Ishikawa (cell line): ENCODE results near the gene DEAF1.

Experiments
- CEBPB ChIP-seq: IDR thresholded peaks from 2 replicates; pipeline ENCODE4 v1.6.1; 2012
- CREB1 ChIP-seq: IDR thresholded peaks from 2 replicates; pipeline ENCODE4 v1.6.1; 2012; ENCODE audit warnings: low read depth
- EGR1 ChIP-seq: IDR thresholded peaks from 2 replicates; pipeline ENCODE4 v1.6.1; 2012
- EP300 ChIP-seq: IDR thresholded peaks from 2 replicates; pipeline ENCODE4 v1.6.1; 2012; ENCODE audit warnings: borderline replicate concordance
- FOXM1 ChIP-seq: IDR thresholded peaks from 2 replicates; pipeline ENCODE4 v1.6.1; 2012; ENCODE audit warnings: low read depth, borderline replicate concordance
- MAX ChIP-seq: IDR thresholded peaks from 2 replicates; pipeline ENCODE4 v1.6.1; 2012
- NFIC ChIP-seq: IDR thresholded peaks from 2 replicates; pipeline ENCODE4 v1.6.1; 2012
- RAD21 ChIP-seq: IDR thresholded peaks from 2 replicates; pipeline ENCODE4 v1.6.1; 2012; ENCODE audit warnings: low read depth
- REST ChIP-seq: IDR thresholded peaks from 2 replicates; pipeline ENCODE4 v1.6.1; 2012; ENCODE audit warnings: low read depth, mild to moderate bottlenecking
- TAF1 ChIP-seq: IDR thresholded peaks from 2 replicates; pipeline ENCODE4 v1.6.1; 2012; ENCODE audit warnings: low read depth, mild to moderate bottlenecking
- TCF12 ChIP-seq: IDR thresholded peaks from 2 replicates; pipeline ENCODE4 v1.6.1; 2012; ENCODE audit warnings: low read depth
- TEAD4 ChIP-seq: IDR thresholded peaks from 2 replicates; pipeline ENCODE4 v1.6.1; 2012
- USF1 ChIP-seq: IDR thresholded peaks from 2 replicates; pipeline ENCODE4 v1.6.1; 2012
- YY1 ChIP-seq: IDR thresholded peaks from 2 replicates; pipeline ENCODE4 v1.6.1; 2012; ENCODE audit warnings: low read depth
- ZBTB7A ChIP-seq: IDR thresholded peaks from 2 replicates; pipeline ENCODE4 v1.6.1; 2012; ENCODE audit warnings: low read depth

Gene DEAF1

GRCh38 chr11:727281-727701 is 32.3 kb upstream of the DEAF1 start:
- TF ChIP-seq REST (no peak), EP300 (no peak), NFIC (no peak), FOXM1 (no peak), CREB1 (no peak), TEAD4 (no peak)

GRCh38 chr11:726278-727220 is 31.5 kb upstream of the DEAF1 start:
- TF ChIP-seq TCF12 (peak; percentile 60; the same call in 1 of the 2 replicates), REST (no peak), CREB1 (no peak), EGR1 (peak; percentile 60; the same call in 1 of the 2 replicates), TAF1 (no peak), ZBTB7A (no peak), USF1 (no peak), RAD21 (no peak), MAX (peak; percentile 82), EP300 (peak; percentile 49), NFIC (peak; percentile 88)

- TF ChIP-seq FOXM1 (no peak), ZBTB7A (peak; percentile 88), CREB1 (no peak)
Observed at GRCh38 chr11:725624-726202, 30.7 kb upstream of the DEAF1 start.

GRCh38 chr11:724778-725386 is 29.9 kb upstream of the DEAF1 start:
- TF ChIP-seq ZBTB7A (no peak), TAF1 (no peak), USF1 (no peak), YY1 (no peak), REST (no peak), MAX (no peak), EGR1 (no peak), FOXM1 (no peak), CREB1 (no peak), NFIC (no peak), CEBPB (no peak), TCF12 (no peak), RAD21 (no peak), TEAD4 (no peak), EP300 (no peak)
